HG03378 (cell line): Measurements from ENCODE around the gene GTF2B.
"Not testable (repeated sequence)": the region's sequence is repeated elsewhere in the genome, so short reads cannot be mapped to it uniquely, and the experiment has no call there.

Source experiments
- ATAC-seq: cut with Tn5 transposase; IDR thresholded peaks from one replicate; pipeline ENCODE4 v1.9.1; 2021; ENCODE audit warnings: mild to moderate bottlenecking, moderate library complexity; ENCODE audit not compliant: unreplicated experiment

Gene GTF2B

DNA sequence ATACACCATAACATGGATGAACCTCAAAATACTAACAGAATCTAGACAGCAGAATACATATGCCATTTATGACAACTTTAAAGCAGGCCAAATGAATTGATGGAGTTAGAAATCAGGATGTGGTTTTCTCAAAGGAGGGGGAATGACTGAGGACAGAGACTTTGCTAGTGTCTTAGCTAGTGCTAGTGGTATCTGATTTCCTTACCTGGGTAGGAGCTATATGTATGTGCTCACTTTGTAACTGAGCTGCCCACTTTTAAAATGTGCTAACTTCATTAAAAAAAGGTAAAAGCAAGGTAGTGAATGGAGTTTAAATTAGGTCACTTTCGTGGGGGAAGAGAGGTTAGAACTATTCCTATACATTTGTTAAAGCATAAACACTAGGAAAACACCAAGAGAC lies 2.6 kb downstream of the GTF2B start:
- ATAC-seq: no peak

DNA sequence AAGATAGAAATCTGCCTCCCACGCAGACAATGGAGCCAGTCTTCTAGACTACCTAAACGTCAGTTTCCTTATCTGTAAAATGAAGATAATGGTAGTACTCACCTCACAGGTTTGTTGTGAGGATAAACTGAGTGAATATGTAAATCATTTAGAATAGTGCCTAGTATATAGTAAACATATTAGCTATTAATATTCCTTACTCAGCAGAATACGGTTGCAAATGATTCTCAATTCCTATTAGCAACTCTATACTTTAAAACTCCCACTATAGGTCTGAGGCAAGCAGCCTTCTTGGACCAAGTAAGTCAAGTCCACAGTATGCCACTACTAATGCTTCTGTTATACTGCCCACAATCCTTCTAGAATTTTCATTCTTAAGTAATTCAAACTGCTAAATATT lies 5.4 kb downstream of the GTF2B start:
- ATAC-seq: no peak

DNA sequence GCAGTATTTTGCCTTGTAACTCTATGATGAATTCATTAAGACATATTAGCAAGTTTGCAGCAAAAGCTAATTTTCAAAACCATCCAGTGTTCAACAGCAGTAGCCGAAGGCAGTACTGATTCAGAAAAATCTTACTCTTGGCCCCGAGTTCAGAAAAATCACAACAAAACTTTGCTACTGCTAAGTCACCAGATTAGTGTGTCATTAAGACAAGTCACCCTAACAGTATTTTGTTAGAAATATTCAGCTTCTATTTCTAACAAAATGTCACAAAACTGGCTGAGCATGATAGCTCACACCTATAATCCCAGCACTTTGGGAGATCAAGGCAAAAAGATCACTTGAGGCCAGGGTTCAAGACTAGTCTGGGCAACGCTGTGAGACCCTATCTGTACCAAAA lies 8.2 kb downstream of the GTF2B start:
- no peak for ATAC-seq

GRCh38 chr1:88880717-88881116 lies 10.7 kb downstream of the GTF2B start:
- not testable (repeated sequence) for ATAC-seq

DNA sequence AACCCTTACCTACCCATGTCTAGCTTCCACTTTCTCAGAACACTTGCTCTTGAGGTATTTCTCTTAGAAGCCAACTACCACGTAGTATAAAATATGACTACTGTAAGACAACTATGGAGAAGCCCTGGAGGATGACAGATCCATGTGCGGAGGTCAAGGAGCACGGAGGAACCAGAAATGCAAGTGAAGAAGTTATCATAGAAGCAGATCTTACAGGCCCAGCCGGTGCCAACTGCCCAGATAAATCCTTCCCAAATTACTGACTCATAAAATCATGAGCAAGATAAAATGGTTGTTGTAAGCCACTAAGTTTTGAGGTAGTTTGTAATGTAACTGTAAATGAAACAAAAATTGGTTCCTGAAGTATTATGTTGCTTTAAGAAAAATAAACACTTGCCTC lies 12.6 kb downstream of the GTF2B start:
- no peak for ATAC-seq

DNA sequence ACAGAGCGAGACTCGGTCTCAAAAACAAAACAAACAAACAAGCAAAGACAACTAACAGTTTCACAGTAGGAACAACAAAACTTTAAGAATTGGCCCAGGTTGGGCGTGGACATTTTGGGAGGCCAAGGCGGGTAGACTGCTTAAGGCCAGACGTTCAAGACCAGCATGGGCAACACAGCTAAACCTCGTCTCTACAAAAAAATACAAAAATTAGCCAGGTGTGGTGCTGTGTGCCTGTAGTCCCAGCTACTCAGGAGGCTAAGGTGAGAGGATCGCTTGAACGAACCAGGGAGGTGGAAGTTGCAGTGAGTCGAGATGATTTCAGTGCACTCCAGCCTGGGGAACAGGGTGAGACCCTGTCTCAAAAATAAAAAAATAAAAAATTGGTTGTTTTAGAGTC lies 13.5 kb downstream of the GTF2B start:
- ATAC-seq: no peak

DNA sequence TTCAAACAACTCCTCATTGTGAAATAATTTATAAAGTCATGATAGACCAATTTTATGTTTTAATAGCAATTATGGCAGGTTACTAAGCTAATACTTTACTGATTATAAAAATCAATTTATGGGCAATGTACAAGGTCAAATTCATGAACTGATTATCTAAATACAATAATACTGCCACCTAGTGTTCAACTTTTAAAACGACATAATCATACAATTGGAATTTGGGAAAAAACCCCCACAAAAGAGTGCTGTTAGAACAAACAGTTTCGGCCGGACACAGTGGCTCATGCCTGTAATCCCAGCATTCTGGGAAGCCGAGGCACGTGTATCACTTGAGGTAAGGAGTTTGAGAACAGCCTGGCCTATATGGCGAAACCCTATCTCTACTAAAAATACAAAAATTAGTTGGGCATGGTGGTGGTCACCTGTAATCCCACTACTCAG lies 14.0 kb downstream of the GTF2B start:
- no peak for ATAC-seq

DNA sequence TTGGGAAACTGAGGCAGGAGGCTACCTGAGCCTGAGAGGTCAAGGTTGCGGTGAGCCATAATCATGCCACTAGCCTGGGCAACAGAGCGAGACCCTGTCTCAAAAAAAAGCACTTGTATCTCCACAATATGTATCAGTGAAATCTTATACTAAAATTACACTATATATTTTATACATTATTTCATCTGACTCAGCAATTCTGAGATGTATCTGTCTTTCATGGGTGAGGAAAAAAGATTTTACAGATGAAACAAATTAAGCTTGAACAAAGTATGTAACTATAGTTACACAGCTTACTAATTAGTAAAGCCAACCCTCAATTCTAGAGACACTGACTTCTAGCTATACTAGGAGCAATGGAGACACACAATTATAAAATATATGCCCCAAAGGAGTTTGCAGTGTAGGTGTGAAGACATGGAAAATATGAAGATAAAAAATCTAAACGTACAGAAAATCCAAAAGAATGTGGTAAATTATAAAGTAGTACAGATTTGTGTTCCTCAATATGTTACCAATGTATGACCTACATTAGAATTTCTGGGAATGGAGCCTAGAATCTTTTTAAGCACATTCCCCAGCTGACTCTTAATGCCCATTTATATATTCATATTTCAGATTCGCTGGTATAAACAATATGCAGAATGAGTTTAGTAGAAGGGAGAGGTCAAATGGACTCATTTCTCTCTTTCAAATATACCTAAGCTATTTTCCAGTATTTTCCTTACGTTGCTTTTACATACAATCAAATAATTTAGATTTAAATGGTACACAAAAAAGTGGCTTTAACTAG lies 14.6 kb downstream of the GTF2B start:
- no peak for ATAC-seq

- ATAC-seq: no peak
Observed at GRCh38 chr1:88875595-88875994, 15.8 kb downstream of the GTF2B start.

DNA sequence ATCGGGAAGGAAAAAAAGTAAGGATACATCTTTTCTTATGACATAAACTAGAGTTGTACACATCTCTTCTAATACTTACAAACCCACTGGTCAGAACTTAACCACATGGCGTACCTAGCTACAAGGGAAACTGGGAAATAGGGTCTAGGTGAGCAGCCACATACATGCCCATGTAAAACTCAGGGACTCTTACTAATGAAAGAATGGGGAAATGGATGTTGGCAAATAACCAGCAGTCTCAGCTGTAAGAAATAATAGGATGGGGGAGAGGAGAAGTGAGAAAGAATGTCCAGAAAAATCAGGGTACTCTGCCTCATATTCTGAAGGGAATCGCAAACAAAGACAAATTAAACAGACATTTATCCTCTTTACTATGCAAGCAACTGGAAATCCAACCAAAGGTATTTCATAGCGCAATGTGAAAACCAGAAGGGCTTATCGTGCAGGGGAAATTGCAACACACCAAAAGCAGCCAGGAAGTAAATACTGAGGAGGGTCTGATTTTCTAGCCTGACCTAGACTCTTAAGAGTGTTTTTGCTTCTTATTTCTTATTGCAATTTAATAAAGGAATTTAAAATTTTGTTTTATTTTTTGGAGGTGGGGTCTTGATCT lies 17.5 kb downstream of the GTF2B start:
- no peak for ATAC-seq

GRCh38 chr1:88869644-88870043 lies 21.7 kb downstream of the GTF2B start:
- not testable (repeated sequence) for ATAC-seq

GRCh38 chr1:88867743-88868521 lies 23.4 kb downstream of the GTF2B start:
- no peak for ATAC-seq

DNA sequence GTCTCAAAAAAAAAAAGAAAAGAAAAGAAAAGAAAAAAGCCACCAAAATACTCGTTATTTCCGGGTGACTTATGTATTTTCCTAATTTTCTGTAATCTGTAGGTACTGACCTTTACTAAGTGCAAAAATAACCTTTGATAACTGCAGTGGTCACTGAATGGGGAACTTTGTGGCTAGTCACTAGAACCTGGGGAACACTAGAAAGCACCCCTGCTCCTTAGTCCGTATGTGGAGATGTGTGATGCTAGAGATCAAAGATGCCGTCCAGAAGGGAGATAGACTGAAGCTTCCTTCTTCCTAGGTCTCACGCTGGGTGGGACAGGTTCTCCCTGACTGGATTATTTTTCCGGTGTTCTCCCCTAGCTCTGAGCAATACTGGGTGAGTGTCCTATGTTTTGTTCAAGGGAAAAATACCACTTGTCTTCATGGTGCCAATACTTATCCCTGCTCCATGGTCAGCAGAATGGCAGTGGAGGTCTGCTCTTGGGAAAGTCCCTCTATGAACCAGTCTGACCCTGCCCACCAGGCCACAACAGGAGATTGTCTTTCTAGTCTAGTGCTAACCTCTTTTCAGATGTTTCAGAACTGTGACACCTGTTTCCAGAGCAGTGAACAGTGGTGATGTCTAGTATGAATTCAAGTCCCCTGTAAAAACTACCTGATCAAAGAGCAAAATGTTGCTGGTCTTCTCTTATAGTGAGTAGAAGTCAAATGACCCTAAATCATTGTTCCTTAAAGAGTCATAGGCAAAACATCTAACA lies 39.9 kb downstream of the GTF2B start:
- no peak for ATAC-seq

- no peak for ATAC-seq
Observed at GRCh38 chr1:88847643-88848042, 43.7 kb downstream of the GTF2B start.

DNA sequence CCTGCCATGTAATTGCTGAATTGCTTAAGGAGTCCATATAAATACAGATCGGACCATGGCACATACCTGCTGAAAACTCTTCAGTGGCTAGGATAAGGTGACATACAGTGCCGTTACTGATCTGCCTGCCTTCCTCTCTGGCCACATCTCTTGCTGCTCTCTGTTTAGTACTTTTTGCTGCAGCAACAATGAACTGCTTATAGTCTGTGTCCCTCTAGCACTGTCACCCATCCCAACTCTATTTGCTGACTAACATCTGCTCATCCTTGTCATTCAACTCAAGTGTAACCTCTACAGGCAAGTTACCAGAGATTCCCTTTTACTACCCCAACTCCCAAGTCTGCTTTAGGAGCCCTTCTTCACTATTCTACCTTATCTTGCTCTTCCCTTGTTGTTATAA lies 65.6 kb downstream of the GTF2B start:
- ATAC-seq: no peak

DNA sequence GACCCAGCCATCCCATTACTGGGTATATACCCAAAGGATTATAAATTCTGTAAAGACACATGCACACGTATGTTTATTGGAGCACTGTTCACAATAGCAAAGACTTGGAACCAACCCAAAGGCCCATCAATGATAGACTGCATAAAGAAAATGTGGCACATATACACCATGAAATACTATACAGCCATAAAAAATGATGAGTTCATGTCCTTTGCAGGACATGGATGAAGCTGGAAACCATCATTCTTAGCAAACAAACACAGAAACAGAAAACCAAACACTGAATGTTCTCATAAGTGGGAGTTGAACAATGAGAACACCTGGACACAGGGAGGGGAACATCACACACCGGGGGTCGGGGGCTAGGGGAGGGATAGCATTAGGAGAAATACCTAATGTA lies 71.7 kb downstream of the GTF2B start:
- ATAC-seq: not testable (repeated sequence)

DNA sequence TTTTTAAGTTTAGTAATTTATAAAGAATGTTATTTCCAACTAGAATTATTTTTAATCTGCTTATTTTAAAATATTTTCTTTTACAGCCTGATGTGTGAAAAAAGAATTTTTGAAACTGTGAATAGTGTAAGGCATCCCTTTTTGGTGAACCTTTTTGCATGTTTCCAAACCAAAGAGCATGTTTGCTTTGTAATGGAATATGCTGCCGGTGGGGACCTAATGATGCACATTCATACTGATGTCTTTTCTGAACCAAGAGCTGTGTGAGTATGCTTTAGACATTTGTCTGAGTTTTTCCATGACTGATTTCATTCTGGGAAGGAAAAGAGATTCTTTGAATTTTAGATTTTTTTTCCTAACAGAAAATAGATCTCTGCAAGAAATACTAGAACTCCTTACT lies 77.9 kb downstream of the GTF2B start:
- ATAC-seq: no peak

GRCh38 chr1:88812366-88812765 lies 79.0 kb downstream of the GTF2B start:
- ATAC-seq: no peak

DNA sequence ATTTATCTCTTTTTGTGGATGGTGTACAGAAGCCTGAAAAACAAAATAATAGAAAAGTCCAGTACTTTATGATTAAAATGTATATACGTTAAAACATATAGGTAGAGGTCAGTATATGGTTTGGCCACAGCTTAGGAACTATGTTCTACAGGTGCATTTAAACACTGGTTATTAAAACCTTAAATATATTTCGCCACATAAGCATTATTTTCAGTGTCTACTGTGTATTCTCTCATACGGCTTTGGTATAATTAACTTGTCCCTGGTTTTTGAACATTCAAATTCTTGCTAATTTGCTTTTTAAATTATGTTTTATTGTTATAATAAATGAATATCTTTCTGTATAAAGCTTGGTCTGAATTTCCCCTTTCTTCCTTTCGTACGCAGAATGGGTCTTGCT lies 87.9 kb downstream of the GTF2B start:
- ATAC-seq: no peak

- ATAC-seq: no peak
Observed at GRCh38 chr1:88802950-88803349, 88.4 kb downstream of the GTF2B start.
